ENCODE results near the gene MRPL36. TPM values are rescaled to one million over a fixed set of nuclear protein-coding genes. Genes with fewer than 3 reads are reported as not detected.

Gene MRPL36
- total and polyA plus RNA-seq, 4 donors: 22.3 to 106 (median 56.3) TPM

DNA sequence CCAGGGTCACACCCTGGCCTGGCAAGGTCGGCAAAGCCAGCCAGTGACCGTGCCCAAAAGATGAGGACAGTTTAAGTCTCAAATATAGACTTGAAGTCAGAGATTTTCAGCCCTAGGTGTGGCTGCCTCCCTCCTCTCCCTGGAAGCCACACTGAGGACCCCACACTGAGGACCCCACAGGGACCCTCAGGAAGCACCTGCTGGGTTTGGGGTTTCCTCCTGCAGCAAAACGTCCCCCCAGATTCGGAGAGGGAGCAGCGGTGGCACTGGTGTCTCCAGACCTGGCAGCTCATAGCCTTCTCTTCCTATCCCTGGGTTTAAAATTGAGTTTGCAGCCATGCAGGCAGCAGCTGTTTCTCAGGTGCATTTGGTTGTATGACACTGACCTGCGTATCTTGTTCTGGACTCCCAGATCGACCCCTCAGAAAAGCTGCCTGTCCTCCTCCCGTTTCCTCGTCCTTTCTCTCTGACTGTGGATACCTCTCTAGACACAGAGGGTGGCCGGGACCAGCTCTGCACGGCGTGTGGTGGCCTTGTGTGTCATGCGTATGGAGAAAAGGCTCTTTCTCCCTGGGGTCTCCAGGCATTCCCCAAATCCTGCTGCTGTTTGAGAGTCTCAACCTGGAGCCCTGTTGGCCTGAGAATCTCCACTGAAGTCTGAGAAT lies 36.6 kb downstream of the MRPL36 start:
- TF ChIP-seq JUND (IDR thresholded peaks at IDR 0.05) (no peak), HNF4G (IDR thresholded peaks at IDR 0.05) (no peak), RXRA (IDR thresholded peaks at IDR 0.05) (no peak), NR2F2 (IDR thresholded peaks at IDR 0.05) (no peak), GABPA (IDR thresholded peaks at IDR 0.05 in 1 of 2, conservative IDR thresholded peaks at IDR 0.05 in 1 of 2) (no peak), TAF1 (conservative IDR thresholded peaks at IDR 0.05) (no peak), FOXA2 (IDR thresholded peaks at IDR 0.05) (no peak), SP1 (IDR thresholded peaks at IDR 0.05) (no peak), RAD21 (IDR thresholded peaks at IDR 0.05) (no peak), EGR1 (IDR thresholded peaks at IDR 0.05; ENCODE audit: low read depth in 2 of 2) (no peak), HNF4A (conservative IDR thresholded peaks at IDR 0.05) (no peak), FOXA1 (IDR thresholded peaks at IDR 0.05) (no peak), YY1 (IDR thresholded peaks at IDR 0.05) (no peak)
- TF ChIP-seq, protein P1, sequence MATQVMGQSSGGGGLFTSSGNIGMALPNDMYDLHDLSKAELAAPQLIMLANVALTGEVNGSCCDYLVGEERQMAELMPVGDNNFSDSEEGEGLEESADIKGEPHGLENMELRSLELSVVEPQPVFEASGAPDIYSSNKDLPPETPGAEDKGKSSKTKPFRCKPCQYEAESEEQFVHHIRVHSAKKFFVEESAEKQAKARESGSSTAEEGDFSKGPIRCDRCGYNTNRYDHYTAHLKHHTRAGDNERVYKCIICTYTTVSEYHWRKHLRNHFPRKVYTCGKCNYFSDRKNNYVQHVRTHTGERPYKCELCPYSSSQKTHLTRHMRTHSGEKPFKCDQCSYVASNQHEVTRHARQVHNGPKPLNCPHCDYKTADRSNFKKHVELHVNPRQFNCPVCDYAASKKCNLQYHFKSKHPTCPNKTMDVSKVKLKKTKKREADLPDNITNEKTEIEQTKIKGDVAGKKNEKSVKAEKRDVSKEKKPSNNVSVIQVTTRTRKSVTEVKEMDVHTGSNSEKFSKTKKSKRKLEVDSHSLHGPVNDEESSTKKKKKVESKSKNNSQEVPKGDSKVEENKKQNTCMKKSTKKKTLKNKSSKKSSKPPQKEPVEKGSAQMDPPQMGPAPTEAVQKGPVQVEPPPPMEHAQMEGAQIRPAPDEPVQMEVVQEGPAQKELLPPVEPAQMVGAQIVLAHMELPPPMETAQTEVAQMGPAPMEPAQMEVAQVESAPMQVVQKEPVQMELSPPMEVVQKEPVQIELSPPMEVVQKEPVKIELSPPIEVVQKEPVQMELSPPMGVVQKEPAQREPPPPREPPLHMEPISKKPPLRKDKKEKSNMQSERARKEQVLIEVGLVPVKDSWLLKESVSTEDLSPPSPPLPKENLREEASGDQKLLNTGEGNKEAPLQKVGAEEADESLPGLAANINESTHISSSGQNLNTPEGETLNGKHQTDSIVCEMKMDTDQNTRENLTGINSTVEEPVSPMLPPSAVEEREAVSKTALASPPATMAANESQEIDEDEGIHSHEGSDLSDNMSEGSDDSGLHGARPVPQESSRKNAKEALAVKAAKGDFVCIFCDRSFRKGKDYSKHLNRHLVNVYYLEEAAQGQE (IDR thresholded peaks at IDR 0.05): no peak
- TF ChIP-seq, protein P2, sequence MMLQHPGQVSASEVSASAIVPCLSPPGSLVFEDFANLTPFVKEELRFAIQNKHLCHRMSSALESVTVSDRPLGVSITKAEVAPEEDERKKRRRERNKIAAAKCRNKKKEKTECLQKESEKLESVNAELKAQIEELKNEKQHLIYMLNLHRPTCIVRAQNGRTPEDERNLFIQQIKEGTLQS (IDR thresholded peaks at IDR 0.05): no peak
- TF ChIP-seq, protein P3, sequence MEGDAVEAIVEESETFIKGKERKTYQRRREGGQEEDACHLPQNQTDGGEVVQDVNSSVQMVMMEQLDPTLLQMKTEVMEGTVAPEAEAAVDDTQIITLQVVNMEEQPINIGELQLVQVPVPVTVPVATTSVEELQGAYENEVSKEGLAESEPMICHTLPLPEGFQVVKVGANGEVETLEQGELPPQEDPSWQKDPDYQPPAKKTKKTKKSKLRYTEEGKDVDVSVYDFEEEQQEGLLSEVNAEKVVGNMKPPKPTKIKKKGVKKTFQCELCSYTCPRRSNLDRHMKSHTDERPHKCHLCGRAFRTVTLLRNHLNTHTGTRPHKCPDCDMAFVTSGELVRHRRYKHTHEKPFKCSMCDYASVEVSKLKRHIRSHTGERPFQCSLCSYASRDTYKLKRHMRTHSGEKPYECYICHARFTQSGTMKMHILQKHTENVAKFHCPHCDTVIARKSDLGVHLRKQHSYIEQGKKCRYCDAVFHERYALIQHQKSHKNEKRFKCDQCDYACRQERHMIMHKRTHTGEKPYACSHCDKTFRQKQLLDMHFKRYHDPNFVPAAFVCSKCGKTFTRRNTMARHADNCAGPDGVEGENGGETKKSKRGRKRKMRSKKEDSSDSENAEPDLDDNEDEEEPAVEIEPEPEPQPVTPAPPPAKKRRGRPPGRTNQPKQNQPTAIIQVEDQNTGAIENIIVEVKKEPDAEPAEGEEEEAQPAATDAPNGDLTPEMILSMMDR (IDR thresholded peaks at IDR 0.05; ENCODE audit: low read depth, low read length, missing input control): no peak
- TF ChIP-seq, protein P4, sequence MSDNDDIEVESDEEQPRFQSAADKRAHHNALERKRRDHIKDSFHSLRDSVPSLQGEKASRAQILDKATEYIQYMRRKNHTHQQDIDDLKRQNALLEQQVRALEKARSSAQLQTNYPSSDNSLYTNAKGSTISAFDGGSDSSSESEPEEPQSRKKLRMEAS (IDR thresholded peaks at IDR 0.05): no peak
- TF ChIP-seq, protein P5, sequence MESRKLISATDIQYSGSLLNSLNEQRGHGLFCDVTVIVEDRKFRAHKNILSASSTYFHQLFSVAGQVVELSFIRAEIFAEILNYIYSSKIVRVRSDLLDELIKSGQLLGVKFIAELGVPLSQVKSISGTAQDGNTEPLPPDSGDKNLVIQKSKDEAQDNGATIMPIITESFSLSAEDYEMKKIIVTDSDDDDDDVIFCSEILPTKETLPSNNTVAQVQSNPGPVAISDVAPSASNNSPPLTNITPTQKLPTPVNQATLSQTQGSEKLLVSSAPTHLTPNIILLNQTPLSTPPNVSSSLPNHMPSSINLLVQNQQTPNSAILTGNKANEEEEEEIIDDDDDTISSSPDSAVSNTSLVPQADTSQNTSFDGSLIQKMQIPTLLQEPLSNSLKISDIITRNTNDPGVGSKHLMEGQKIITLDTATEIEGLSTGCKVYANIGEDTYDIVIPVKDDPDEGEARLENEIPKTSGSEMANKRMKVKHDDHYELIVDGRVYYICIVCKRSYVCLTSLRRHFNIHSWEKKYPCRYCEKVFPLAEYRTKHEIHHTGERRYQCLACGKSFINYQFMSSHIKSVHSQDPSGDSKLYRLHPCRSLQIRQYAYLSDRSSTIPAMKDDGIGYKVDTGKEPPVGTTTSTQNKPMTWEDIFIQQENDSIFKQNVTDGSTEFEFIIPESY (IDR thresholded peaks at IDR 0.05): no peak

More for the DNA sequence above, 36.6 kb downstream of the MRPL36 start:
- DNase-seq (ENCODE audit: low spot score): no peak
- 75% methylated on average over 13 of the region's 13 CpGs for WGBS
- H3K27ac ChIP-seq (ENCODE audit: low read depth in 1 of 2, low read length in 2 of 2): no peak overlapping the region
- no peaks in the 10 kb centered on the region for H3K36me3 ChIP-seq (ENCODE audit: control insufficient read depth in 4 of 4, insufficient read depth in 3 of 4, low read depth in 1 of 4, low read length in 3 of 4)
- peaks cover 0 to 3% (median 2%) of the 10 kb centered on the region in 4 donors for H3K9me3 ChIP-seq (ENCODE audit: control insufficient read depth in 4 of 4, low read length in 3 of 4)
- no peak overlapping the region for H3K9ac ChIP-seq (ENCODE audit: low read depth in 1 of 2, low read length in 2 of 2)
- H3K27me3 ChIP-seq (ENCODE audit: control insufficient read depth in 4 of 4, insufficient read depth in 4 of 4, low read length in 3 of 4): peaks cover 0 to 2% (median 0%) of the 10 kb centered on the region in 4 donors
- H3K4me3 ChIP-seq (ENCODE audit: low read depth in 1 of 3, low read length in 3 of 3): no peak overlapping the region
- no peaks in the 10 kb centered on the region for H3K4me1 ChIP-seq (ENCODE audit: control insufficient read depth in 4 of 4, insufficient read depth in 4 of 4, low read length in 3 of 4)
